Measurements from ENCODE around the gene PSME3.

Gene PSME3

GRCh38 chr17:42886283-42887176, 53.3 kb downstream of the PSME3 start:
- TF ChIP-seq CTCF (IDR thresholded peaks at IDR 0.05; ENCODE audit: low read depth, low read length, missing control alignments): no peak
- DNase-seq: no peak
- in situ Hi-C loops (cut with HindIII; ENCODE audit: low pct_ligation_motif_present, low sequenced_read_pairs): no loop called here
- no peaks in the 10 kb centered on the region for H3K36me3 ChIP-seq (replicated peaks)
- no peak overlapping the region for H3K27ac ChIP-seq
- H3K27me3 ChIP-seq (replicated peaks): no peaks in the 10 kb centered on the region
- no peak overlapping the region for H3K4me3 ChIP-seq (ENCODE audit: low read depth, low read length)

- TF ChIP-seq CTCF (IDR thresholded peaks at IDR 0.05; ENCODE audit: low read depth, low read length, missing control alignments): no peak
- in situ Hi-C loops (cut with HindIII; ENCODE audit: low pct_ligation_motif_present, low sequenced_read_pairs): no loop called here
- no peaks in the 10 kb centered on the region for H3K27me3 ChIP-seq (replicated peaks)
- no peak overlapping the region for H3K27ac ChIP-seq
- DNase-seq: no peak
- no peaks in the 10 kb centered on the region for H3K36me3 ChIP-seq (replicated peaks)
- no peak overlapping the region for H3K4me3 ChIP-seq (ENCODE audit: low read depth, low read length)
Observed at GRCh38 chr17:42889809-42890208, 56.6 kb downstream of the PSME3 start.

- Histone ChIP-seq H3K4me3 (ENCODE audit: low read depth, low read length) (no peak overlapping the region), H3K27ac (no peak overlapping the region), H3K36me3 (replicated peaks) (no peaks in the 10 kb centered on the region), H3K27me3 (replicated peaks) (no peaks in the 10 kb centered on the region)
- TF ChIP-seq CTCF (IDR thresholded peaks at IDR 0.05; ENCODE audit: low read depth, low read length, missing control alignments): no peak
- in situ Hi-C loops (cut with HindIII; ENCODE audit: low pct_ligation_motif_present, low sequenced_read_pairs): no loop called here
- DNase-seq: peak; percentile 16
Observed at GRCh38 chr17:42891539-42892152, 58.4 kb downstream of the PSME3 start.

- Histone ChIP-seq H3K36me3 (replicated peaks) (no peaks in the 10 kb centered on the region), H3K4me3 (ENCODE audit: low read depth, low read length) (no peak overlapping the region), H3K27me3 (replicated peaks) (no peaks in the 10 kb centered on the region), H3K27ac (no peak overlapping the region)
- in situ Hi-C loops (cut with HindIII; ENCODE audit: low pct_ligation_motif_present, low sequenced_read_pairs): no loop called here
- no peak for TF ChIP-seq CTCF (IDR thresholded peaks at IDR 0.05; ENCODE audit: low read depth, low read length, missing control alignments)
- no peak for DNase-seq
Observed at GRCh38 chr17:42893359-42893758, 60.2 kb downstream of the PSME3 start.

Measured in brain microvascular endothelial cell (primary cell).